ENCODE data around the gene IGF2BP1.
A peak's percentile ranks its signal among the peaks of the same experiment; 100 is the strongest.

IGF2BP1 gene

GRCh38 chr17:49045376-49045775, 48.2 kb downstream of the IGF2BP1 start:
- H3K9me3 ChIP-seq (ENCODE audit: insufficient read depth, low read depth, low read length) = no peaks in the 10 kb centered on the region
- no peak overlapping the region for H3K9ac ChIP-seq (ENCODE audit: low read depth, low read length)
- no peak overlapping the region for H3K4me3 ChIP-seq (ENCODE audit: low read length)
- H3K4me1 ChIP-seq (ENCODE audit: insufficient read depth, low read length) = no peaks in the 10 kb centered on the region
- peaks cover 100% of the 10 kb centered on the region for H3K36me3 ChIP-seq (ENCODE audit: insufficient read depth, low read depth, low read length)
- no peaks in the 10 kb centered on the region for H3K27me3 ChIP-seq (ENCODE audit: insufficient read depth, low read length)
- no peak overlapping the region for H3K27ac ChIP-seq (ENCODE audit: low read length)

GRCh38 chr17:49046912-49047311, 49.7 kb downstream of the IGF2BP1 start:
- H3K27ac ChIP-seq (ENCODE audit: low read length) = no peak overlapping the region
- H3K4me3 ChIP-seq (ENCODE audit: low read length) = no peak overlapping the region
- H3K9me3 ChIP-seq (ENCODE audit: insufficient read depth, low read depth, low read length) = no peaks in the 10 kb centered on the region
- H3K9ac ChIP-seq (ENCODE audit: low read depth, low read length) = no peak overlapping the region
- H3K36me3 ChIP-seq (ENCODE audit: insufficient read depth, low read depth, low read length) = peaks cover 100% of the 10 kb centered on the region
- no peaks in the 10 kb centered on the region for H3K4me1 ChIP-seq (ENCODE audit: insufficient read depth, low read length)
- no peaks in the 10 kb centered on the region for H3K27me3 ChIP-seq (ENCODE audit: insufficient read depth, low read length)

DNA sequence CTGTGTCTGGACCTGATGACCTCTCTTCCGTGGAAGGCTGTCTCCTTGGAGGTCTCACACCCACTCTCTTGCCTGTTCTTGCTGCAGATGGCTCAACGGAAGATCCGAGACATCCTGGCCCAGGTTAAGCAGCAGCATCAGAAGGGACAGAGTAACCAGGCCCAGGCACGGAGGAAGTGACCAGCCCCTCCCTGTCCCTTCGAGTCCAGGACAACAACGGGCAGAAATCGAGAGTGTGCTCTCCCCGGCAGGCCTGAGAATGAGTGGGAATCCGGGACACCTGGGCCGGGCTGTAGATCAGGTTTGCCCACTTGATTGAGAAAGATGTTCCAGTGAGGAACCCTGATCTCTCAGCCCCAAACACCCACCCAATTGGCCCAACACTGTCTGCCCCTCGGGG, 52.1 kb downstream of the IGF2BP1 start:
- peaks cover 18% of the 10 kb centered on the region for H3K4me1 ChIP-seq (ENCODE audit: insufficient read depth, low read length)
- no peak overlapping the region for H3K27ac ChIP-seq (ENCODE audit: low read length)
- H3K27me3 ChIP-seq (ENCODE audit: insufficient read depth, low read length) = no peaks in the 10 kb centered on the region
- no peak overlapping the region for H3K4me3 ChIP-seq (ENCODE audit: low read length)
- H3K9ac ChIP-seq (ENCODE audit: low read depth, low read length) = no peak overlapping the region
- H3K9me3 ChIP-seq (ENCODE audit: insufficient read depth, low read depth, low read length) = no peaks in the 10 kb centered on the region
- peaks cover 100% of the 10 kb centered on the region for H3K36me3 ChIP-seq (ENCODE audit: insufficient read depth, low read depth, low read length)

DNA sequence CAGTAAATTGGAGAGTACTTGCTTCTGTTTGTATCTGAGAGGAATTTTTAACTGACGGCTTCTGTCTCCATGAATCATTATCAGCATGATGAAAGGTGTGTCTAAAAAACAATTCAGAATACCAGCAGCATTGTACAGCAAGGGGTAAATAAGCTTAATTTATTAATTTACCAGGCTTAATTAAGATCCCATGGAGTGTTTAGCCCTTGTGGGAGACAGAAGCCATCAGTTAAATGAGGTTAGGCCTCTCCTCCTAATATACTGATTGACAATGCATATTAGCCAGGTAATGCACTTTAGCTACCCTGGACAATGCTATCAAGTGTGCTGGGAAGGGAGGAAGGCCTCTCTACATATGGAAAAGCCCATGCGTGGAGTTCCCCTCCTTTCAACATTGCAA, 53.4 kb downstream of the IGF2BP1 start:
- H3K9me3 ChIP-seq (ENCODE audit: insufficient read depth, low read depth, low read length) = no peaks in the 10 kb centered on the region
- H3K27ac ChIP-seq (ENCODE audit: low read length) = no peak overlapping the region
- H3K4me3 ChIP-seq (ENCODE audit: low read length) = no peak overlapping the region
- peaks cover 26% of the 10 kb centered on the region for H3K4me1 ChIP-seq (ENCODE audit: insufficient read depth, low read length)
- no peaks in the 10 kb centered on the region for H3K27me3 ChIP-seq (ENCODE audit: insufficient read depth, low read length)
- peaks cover 88% of the 10 kb centered on the region for H3K36me3 ChIP-seq (ENCODE audit: insufficient read depth, low read depth, low read length)
- H3K9ac ChIP-seq (ENCODE audit: low read depth, low read length) = no peak overlapping the region

- no peaks in the 10 kb centered on the region for H3K9me3 ChIP-seq (ENCODE audit: insufficient read depth, low read depth, low read length)
- peaks cover 81% of the 10 kb centered on the region for H3K36me3 ChIP-seq (ENCODE audit: insufficient read depth, low read depth, low read length)
- peaks cover 26% of the 10 kb centered on the region for H3K4me1 ChIP-seq (ENCODE audit: insufficient read depth, low read length)
- no peak overlapping the region for H3K27ac ChIP-seq (ENCODE audit: low read length)
- H3K27me3 ChIP-seq (ENCODE audit: insufficient read depth, low read length) = no peaks in the 10 kb centered on the region
- no peak overlapping the region for H3K4me3 ChIP-seq (ENCODE audit: low read length)
- no peak overlapping the region for H3K9ac ChIP-seq (ENCODE audit: low read depth, low read length)
Observed at GRCh38 chr17:49051269-49051668, 54.1 kb downstream of the IGF2BP1 start.

- H3K27me3 ChIP-seq (ENCODE audit: insufficient read depth, low read length) = no peaks in the 10 kb centered on the region
- H3K4me1 ChIP-seq (ENCODE audit: insufficient read depth, low read length) = peaks cover 26% of the 10 kb centered on the region
- H3K36me3 ChIP-seq (ENCODE audit: insufficient read depth, low read depth, low read length) = peaks cover 61% of the 10 kb centered on the region
- H3K9ac ChIP-seq (ENCODE audit: low read depth, low read length) = 0 out of 2 replicates have a peak overlapping the region, but pooled peaks have one; percentile 0
- H3K4me3 ChIP-seq (ENCODE audit: low read length) = no peak overlapping the region
- no peaks in the 10 kb centered on the region for H3K9me3 ChIP-seq (ENCODE audit: insufficient read depth, low read depth, low read length)
- H3K27ac ChIP-seq (ENCODE audit: low read length) = no peak overlapping the region
Observed at GRCh38 chr17:49053171-49053829, 56.1 kb downstream of the IGF2BP1 start.

DNA sequence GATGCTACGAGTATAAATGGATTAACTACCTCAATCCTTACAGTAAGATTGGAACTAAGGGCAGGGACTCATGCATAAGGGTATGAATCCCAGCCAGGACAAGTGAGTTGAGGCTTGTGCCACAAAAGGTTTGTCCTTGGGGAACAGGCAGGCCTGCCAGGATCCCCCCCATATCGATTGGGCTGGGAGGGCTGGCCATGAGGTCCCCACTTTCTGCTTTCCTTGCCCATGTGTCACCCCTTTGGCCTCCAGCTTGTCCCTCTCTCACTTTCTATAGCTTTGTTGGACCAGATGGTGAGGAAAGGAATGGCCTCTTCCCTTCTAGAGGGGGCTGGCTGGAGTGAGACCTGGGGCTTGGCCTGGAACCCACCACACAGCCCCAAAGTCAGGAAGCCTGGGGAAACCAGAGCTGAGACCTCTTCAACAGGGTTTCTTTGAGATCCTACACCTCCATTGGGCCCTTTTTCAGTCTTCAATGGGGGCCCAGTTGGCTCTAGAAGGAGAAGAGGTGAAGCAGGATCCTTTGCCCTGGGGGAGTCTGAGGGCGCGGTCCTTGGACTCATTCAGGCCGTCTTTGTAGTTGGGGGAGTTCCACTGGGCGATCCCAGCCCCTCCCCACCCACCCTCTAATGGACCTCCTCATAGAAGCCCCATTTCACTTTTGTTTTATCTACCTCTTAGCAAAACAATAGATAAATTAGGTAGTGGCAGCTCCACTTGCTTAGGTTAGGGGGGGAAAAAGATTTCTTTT, 57.3 kb downstream of the IGF2BP1 start:
- Histone ChIP-seq H3K27me3 (ENCODE audit: insufficient read depth, low read length) (no peaks in the 10 kb centered on the region), H3K9me3 (ENCODE audit: insufficient read depth, low read depth, low read length) (no peaks in the 10 kb centered on the region), H3K36me3 (ENCODE audit: insufficient read depth, low read depth, low read length) (peaks cover 49% of the 10 kb centered on the region), H3K27ac (ENCODE audit: low read length) (no peak overlapping the region), H3K9ac (ENCODE audit: low read depth, low read length) (peak overlapping the region; percentile 20; the same call in 1 of the 2 replicates), H3K4me3 (ENCODE audit: low read length) (0 out of 2 replicates have a peak overlapping the region, but pooled peaks have one; percentile 27), H3K4me1 (ENCODE audit: insufficient read depth, low read length) (peaks cover 26% of the 10 kb centered on the region)

- Histone ChIP-seq H3K9ac (ENCODE audit: low read depth, low read length) (no peak overlapping the region), H3K4me1 (ENCODE audit: insufficient read depth, low read length) (peaks cover 26% of the 10 kb centered on the region), H3K36me3 (ENCODE audit: insufficient read depth, low read depth, low read length) (peaks cover 41% of the 10 kb centered on the region), H3K4me3 (ENCODE audit: low read length) (no peak overlapping the region), H3K9me3 (ENCODE audit: insufficient read depth, low read depth, low read length) (no peaks in the 10 kb centered on the region), H3K27me3 (ENCODE audit: insufficient read depth, low read length) (no peaks in the 10 kb centered on the region), H3K27ac (ENCODE audit: low read length) (no peak overlapping the region)
Observed at GRCh38 chr17:49055181-49055927, 58.2 kb downstream of the IGF2BP1 start.

GRCh38 chr17:49061524-49061943, 64.3 kb downstream of the IGF2BP1 start:
- Histone ChIP-seq H3K9me3 (ENCODE audit: insufficient read depth, low read depth, low read length) (no peaks in the 10 kb centered on the region), H3K27me3 (ENCODE audit: insufficient read depth, low read length) (no peaks in the 10 kb centered on the region), H3K4me1 (ENCODE audit: insufficient read depth, low read length) (no peaks in the 10 kb centered on the region), H3K9ac (ENCODE audit: low read depth, low read length) (no peak overlapping the region), H3K4me3 (ENCODE audit: low read length) (no peak overlapping the region), H3K27ac (ENCODE audit: low read length) (no peak overlapping the region), H3K36me3 (ENCODE audit: insufficient read depth, low read depth, low read length) (no peaks in the 10 kb centered on the region)

- Histone ChIP-seq H3K27me3 (ENCODE audit: insufficient read depth, low read length) (no peaks in the 10 kb centered on the region), H3K36me3 (ENCODE audit: insufficient read depth, low read depth, low read length) (no peaks in the 10 kb centered on the region), H3K9me3 (ENCODE audit: insufficient read depth, low read depth, low read length) (no peaks in the 10 kb centered on the region), H3K4me1 (ENCODE audit: insufficient read depth, low read length) (peaks cover 2% of the 10 kb centered on the region; the same call in 1 of the 2 replicates), H3K9ac (ENCODE audit: low read depth, low read length) (no peak overlapping the region), H3K27ac (ENCODE audit: low read length) (no peak overlapping the region), H3K4me3 (ENCODE audit: low read length) (no peak overlapping the region)
Observed at GRCh38 chr17:49063652-49064051, 66.5 kb downstream of the IGF2BP1 start.

DNA sequence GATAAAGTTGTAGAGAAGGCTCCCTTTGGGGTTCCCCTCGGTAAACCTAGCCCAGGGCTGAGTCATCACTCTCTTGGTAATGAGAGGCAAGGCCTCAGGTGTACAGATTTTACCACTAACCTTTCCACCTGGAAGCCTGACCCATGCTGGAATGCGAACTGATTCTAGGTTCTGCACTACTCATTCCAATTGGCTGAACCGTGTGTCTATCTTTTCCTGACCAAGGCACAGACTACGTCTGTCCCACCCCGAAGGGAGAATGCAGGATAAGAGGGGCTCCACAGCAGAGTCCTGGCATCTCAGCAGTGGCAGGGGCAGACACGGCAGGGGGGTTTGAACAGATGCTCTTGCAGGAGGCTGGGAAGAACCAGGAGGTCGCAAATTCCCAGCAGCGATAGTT, 70.0 kb downstream of the IGF2BP1 start:
- H3K36me3 ChIP-seq (ENCODE audit: insufficient read depth, low read depth, low read length) = no peaks in the 10 kb centered on the region
- no peaks in the 10 kb centered on the region for H3K9me3 ChIP-seq (ENCODE audit: insufficient read depth, low read depth, low read length)
- no peak overlapping the region for H3K9ac ChIP-seq (ENCODE audit: low read depth, low read length)
- H3K27me3 ChIP-seq (ENCODE audit: insufficient read depth, low read length) = no peaks in the 10 kb centered on the region
- no peak overlapping the region for H3K4me3 ChIP-seq (ENCODE audit: low read length)
- peaks cover 2% of the 10 kb centered on the region; the same call in 1 of the 2 replicates for H3K4me1 ChIP-seq (ENCODE audit: insufficient read depth, low read length)
- no peak overlapping the region for H3K27ac ChIP-seq (ENCODE audit: low read length)
